NCI-H510A treated with DMSO at 0.1 percent for 48 hours (cell line): Measurements from ENCODE around the gene CAMTA1.
A peak's percentile ranks its signal among the peaks of the same experiment; 100 is the strongest.

Experiments
- DNase-seq: peaks from one replicate; lab custom pipeline; 2025; lab: John Stamatoyannopoulos, UW

The CAMTA1 gene

DNA sequence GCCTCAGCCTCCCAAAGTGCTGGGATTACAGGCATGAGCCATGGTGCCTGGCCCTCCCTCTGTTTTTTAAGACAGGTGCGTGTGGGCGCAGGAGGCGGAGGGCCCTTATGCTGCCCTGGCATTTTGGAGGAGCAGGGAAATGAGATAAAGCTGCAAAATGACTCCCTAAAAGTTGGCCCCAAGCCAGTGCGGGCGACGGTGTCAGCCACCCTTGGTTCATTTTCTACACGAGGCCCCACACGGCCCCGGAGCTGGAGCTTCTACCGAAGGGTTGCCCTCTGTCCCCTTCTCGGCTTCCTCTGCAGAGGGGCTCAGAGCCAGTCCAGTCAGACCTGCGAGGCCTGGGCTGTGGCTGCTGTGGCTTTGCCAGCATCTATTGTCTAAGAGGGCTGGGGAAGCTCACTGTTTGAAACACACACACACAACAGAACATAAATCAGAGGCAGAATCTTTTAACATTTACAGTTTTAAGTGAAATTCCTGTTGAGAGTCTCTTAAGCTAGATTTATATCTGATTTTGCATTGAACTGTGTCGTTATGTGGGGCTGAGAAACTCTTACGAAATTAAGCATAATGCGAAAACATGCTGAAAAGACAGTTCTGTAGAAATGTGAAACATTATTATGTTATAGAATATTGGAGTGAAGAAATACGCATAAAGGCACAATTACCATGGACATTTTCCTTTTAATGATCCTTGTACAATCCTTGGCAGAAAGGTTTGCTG lies 255.9 kb downstream of the CAMTA1 start:
- DNase-seq = no peak

DNA sequence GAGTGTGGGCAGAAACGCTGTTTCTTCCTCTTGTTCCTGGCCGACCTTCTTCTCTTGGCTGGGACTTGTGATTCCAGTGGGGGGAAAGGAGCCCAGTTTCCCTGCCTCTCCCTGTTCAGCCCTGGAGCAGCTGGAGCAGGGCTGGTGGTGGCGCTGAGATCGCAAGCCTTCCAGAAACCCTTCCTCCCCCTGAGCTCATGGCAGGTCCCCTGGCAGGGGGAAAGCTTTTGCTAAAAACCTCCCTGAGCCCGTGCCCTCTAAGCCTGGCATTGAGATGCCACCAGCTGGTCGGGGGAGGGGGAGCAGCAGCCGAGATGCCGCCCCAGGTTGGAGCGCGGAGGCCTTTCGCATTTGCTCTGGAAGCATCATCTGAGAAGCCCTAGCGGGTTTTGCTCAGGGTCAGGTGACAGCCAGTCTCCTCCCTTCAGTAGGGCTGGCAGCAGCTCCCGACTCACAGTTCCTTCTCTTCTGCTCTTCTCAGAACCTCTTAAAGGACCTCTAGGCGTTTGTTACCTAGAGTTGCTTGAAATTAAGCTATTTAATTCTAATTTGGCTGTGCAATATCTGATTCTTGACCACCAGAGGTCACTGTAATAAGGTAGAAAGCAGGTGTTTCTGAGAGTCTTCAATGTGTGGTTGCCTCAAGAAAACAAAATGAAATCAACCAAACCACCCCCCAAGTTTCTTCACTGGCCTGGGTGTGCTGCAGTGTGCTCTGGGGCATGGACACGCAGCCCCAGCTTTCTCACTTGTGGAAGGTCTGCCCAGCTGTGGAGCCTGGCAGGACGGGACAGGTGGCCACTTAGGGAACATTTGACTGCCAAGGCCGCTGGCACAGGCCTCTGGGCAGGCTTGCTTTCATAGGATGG lies 257.3 kb downstream of the CAMTA1 start:
- DNase-seq = peak; percentile 57

DNA sequence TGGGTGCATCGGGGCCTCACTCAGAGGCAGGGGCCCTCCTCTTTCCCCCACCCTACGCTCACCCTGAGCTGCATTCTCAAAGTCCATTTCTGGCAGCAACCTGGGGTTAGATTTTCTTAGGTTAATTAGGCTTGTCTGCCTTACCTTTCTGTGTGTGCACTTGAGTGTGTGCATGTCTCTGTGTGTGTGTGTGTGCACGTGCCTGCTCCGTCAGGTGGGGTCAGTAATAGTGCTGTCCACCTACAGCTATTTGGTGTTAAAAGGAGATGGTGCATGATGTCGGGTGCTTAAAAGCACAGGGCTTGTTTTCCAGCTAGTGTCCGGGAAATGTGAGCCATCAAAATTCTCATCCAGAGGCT lies 257.9 kb downstream of the CAMTA1 start:
- no peak for DNase-seq

DNA sequence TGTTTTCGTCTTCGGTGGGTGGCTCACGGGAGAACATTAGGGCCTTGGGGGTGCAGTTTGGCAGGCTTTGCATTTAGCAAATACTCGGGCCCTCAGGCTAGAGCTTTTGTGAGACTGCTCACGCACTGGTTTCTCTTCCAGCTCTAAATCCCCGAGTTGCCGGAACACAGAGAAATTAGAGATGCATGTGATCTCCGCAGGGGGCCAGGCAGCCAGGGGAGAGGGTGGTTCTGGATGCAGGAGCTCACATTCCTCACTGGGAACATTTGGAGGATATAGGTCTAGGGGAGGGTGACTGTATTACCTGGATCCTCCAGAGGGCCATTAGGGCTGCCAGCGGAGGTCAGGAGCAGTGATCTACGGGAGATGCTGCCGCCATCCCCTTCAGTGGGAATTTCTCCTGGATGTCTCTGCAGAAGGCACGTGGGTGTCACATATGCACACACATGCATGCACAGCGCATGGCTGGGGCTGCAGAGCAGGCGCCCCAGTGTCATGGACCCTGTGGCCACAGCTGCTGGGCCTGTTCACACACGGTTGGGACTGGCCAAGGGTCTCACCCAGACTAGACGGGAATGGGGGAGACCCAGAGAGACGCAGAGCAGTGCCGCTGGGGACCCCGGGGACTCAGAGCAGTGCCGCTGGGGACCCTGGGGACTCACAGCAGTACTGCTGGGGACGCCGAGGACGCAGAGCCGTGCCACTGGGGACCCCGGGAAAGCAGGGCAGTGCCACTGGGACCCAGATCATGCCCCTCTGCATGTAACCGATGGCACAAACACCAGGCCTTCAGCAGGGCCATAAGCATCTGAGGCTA lies 258.7 kb downstream of the CAMTA1 start:
- no peak for DNase-seq

DNA sequence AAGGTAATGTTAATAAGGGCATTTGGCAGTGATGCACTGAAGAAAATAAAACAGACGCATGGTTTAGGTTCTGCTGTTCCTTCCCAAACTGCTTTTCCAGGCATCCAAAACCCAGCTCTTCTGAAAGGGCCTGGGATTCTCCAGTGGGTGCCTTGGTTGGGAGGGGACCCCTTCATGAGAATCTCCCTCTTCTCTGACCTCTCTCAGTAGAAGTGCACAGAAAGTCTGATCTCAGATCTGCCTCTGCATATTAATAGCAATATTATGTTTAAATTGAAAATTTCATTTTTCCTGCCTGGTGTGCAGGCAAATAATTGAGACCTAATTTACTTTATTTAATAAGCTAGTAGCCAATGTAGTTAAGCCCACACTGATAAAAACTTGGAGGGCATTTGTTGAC lies 260.6 kb downstream of the CAMTA1 start:
- no peak for DNase-seq

DNA sequence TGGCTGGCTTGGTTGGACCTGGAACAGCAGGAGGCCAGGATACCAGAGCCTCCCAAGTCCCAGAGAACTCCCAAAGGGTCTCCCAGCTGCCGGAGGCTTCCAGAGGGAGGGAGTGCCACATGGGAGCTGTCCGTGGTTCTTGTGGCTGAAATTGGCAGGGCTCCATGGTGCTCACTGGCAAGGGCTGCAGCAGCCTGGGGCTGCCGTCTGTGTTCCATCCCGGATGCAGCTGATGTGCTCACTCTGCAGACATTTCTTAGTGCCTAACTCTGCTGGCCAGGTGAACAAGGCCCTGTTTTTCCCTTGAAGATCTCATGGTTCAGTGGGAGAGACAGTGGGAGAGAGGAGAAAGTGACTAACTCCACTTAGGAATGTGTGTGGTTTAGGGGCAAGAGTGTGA lies 261.1 kb downstream of the CAMTA1 start:
- DNase-seq = no peak

DNA sequence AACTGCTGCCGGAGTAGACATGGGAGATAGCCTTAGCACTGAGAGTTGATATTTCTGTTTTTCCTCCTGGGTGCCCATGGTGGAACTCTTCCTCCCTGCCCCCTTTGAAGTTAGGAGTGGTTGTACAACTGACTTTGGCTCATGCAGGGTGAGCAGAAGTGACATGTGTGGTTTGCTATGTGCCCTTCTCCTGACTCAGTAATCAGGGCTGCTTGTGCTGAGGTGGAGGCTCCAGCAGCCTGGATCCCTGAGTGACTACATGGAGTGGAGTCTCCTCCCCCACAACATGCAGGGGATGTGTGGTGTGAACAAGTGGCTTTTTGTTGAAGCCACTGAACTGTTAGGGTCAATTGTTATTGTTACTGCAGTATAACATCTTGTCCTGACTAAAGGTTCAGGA lies 261.6 kb downstream of the CAMTA1 start:
- DNase-seq = no peak

DNA sequence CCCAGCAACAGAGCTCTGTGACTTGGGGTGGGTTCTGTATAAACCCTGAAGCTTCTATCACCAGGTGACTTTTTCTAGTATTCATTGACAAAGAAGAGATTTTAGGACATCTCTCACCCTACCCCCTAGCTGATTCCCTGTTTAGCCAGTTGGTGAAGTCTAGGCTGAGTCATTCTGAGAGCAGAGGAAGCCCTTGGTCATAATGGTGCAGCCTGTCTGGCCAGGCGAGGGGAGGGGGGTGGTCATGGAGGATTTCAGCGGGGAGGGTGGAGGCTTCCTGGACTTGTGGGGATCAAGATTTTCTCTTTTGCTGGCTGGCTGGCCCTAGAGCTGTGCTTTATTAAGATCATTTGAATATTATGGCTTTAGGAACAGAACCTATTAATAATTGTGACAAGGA lies 262.6 kb downstream of the CAMTA1 start:
- no peak for DNase-seq

DNA sequence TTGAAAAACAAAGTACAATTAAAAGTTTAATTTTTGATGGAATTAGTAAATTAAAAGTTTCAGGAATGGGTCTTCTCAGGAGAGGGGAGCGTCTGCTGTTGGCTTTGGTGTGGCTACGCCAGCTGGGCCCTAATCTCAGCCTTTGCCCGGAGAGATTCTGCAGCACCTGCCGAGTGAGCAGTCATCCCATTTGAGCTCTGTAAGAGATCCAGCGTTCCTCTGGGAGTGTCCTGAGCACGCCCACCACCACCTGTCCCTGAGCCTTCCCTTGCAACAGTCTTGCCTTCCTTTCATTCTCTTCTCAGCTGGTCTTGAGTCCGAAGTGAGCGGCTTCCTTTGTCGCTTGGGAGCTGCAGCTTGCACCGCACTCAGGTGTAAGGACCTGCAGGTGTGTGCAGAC lies 263.1 kb downstream of the CAMTA1 start:
- DNase-seq = no peak

DNA sequence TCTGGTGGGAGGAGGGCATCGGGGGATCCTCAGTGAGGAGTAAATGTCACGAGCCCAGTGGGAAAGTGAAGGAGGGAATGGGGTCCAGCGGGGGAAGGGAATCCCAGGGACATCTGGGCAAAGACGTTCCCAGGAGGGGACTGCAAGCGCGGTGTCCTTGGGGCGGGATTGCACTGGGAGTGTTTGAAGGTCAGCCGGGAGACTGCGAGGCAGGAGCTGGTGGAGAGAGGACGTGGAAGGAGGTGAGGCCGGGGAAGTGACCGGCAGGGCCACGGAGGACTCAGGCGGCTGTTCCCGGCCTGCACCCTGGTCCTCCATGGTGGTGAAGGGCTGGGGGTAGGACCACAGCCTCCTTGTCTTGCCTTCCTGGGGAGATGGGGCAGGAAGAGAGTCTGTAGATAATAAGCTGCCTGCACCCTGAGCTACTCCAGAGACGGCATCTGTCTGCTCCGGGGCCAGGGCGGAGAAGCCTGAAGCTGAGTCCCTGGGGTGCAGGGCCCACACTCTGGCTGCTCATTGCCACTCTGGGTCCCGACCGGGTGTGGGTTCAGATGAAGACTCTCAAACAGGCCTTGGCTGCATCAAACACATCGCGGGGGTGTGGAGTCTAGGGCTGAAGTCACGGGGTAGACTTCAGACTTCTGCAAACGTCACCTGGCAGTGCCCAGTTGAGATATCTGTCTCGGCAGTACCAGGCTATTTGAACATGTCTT lies 264.8 kb downstream of the CAMTA1 start:
- no peak for DNase-seq

DNA sequence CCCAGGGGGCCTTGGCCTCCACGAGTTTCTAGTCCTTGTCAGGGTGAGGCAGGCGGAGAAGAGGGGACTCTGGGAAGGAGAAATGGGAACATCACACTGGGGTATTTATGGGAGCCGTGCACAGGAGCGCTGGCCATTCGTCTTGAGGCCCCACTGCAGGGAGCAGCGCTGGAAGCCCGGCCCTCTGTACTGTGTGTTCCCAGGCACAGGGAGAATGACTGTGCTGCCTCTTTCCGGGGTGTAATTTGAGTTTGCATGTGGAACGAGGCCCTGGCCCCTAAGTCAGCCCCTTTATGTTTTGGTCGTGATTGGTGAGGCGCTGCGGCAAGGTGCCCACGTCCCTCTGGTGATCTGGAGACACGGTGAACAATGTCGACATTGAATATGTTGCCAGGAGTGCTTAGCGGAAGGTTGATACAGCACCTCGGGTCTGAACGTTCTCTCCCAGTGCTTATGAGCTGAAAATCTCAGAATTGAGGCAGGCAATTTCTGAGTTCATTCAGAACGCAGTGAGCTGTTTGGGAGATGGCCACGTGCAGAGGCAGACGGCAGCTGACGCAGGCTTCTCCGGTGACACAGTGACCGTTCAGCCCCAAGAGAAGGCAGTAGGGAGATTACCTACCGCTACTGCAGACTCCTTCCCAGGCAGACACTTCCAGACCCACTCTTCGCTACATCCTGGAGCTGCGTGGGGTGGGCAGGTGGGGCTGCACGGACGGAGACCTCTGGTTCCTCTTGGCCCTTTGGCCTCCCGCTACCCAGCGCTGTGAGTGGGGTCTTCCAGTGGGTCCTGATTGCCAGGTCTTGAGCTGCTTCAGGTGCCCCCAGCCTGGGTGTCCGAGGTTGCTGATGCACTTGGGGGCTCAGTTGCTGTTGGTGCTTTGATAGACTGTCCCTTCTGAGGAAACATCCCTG lies 265.8 kb downstream of the CAMTA1 start:
- no peak for DNase-seq

DNA sequence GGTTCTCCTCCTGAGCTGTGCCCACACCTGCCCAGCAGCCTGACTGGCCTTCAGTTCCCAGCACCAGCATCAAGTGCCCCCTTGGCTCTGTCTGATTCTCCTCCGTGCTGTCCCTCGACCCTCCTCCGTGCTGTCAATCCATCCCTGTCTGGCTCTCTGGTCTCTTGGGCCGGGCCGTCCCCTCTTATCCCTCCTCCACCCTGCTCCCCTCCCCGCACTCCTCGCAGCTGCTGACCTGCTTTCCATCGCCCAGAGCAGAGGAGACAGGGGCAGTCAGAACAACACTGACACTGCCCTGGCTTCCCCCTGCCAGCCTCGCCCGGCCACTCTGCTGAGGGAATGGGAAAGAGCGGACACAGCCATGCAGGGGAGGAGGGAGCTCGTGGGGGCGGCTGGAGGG lies 267.4 kb downstream of the CAMTA1 start:
- DNase-seq = no peak

DNA sequence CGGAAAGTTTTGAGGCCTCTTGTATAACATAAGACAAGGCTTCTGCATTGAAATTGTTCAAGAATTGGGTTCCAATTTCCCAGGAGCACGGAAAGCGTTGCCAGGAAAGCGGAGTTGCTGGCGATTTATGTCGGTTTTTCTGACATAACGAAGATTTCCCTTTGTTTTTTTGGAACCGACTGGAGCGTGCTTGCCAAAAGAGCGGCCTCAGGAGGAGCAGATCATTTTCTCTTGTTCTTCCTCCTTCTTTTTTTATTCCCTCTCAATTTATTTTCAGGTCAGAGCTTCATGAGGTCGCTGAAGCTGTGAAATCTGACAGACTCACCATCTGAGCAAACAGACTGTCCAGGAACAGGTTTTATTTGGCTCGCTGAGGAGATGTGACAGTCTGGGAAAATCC lies 275.5 kb downstream of the CAMTA1 start:
- DNase-seq = no peak

DNA sequence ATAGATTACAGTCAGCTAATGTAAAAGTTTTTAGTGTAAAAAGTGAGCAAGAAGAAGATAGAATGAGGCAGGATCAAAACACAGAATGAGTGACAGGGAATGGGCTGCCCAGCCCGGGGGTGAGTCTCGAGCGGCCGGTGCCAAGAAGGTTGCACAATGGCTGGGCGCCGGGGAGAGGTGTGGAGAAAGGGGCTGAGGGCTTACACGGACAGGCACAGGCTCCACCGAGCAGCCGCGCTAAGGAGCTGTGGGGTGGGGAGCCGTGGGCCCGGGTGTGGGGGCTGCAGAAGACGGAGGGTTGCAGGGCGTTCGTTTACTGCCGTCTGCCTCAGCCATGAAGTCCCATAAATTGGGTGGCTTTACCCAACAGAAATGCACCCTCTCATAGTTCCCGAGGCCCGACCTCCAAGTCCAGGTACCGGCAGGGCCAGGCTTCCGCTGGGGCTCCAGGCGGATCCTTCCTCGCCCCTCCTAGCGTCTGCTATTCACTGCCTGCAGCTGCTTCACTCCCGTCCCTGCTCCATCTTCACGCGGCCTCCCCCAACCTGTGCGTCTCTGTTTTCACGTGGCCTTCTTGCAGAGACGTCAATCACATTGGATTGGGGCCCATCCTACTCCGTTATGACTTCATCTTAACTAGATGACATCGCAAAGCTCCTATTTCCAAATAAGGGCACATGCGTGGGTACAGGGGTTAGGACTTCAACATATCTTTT lies 277.2 kb downstream of the CAMTA1 start:
- no peak for DNase-seq

DNA sequence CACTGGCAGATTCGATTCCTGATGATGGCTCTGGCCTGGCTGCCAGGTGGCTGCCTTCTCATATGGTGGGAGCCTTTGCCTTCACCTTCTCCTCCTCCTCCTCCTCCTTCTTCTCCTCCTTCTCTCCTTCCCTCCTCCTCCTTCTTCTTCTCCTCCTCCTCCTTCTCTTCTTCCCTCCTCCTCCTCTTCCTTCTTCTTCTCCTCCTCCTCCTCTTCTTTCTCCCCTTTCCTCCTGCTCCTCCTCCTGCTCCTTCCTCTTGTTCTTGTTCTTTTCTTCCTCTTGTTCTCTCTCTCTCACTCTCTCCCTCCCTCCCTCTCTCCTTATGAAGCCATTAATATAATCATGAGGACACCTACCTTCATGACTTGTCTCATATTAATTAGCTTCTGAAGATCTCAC lies 278.7 kb downstream of the CAMTA1 start:
- no peak for DNase-seq

DNA sequence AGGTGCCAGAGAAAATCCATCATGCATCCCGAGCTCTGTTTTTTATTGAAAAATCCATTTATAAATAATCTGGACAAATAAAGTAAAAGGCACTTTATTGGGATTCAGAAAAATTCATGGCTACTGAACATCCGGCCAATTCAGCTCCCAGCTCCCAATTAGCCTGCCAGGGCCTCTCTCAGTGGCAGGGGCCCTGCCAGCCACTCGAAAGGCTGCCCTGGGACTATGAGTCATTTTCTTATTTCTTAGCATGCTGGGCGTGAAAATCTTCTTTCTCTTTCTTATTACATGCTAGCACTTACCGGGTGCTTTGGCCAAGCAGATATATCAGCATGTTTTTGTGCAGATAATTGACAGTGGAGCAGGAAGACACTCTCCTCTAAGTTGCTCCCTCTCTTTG lies 283.3 kb downstream of the CAMTA1 start:
- DNase-seq = no peak

DNA sequence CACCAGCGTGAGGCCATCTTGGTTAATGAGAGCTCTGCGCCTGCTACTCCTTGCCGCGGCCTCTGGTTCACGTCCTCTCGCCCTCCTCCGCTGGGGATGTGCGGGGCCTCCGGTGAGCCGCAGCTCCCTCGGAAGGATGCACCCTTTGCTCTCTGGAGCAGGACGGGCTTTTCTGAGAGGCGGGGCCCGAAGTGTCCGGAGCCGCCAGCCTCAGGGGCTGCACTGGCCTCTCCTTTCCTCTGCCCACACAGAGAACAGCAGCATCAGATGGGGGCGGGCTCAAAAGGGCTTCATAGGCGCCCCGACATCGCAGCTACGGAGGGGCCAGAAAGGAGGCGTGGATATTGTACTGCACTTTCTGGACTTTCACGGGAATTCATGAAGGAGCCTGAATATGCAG lies 284.7 kb downstream of the CAMTA1 start:
- DNase-seq = peak; percentile 66

DNA sequence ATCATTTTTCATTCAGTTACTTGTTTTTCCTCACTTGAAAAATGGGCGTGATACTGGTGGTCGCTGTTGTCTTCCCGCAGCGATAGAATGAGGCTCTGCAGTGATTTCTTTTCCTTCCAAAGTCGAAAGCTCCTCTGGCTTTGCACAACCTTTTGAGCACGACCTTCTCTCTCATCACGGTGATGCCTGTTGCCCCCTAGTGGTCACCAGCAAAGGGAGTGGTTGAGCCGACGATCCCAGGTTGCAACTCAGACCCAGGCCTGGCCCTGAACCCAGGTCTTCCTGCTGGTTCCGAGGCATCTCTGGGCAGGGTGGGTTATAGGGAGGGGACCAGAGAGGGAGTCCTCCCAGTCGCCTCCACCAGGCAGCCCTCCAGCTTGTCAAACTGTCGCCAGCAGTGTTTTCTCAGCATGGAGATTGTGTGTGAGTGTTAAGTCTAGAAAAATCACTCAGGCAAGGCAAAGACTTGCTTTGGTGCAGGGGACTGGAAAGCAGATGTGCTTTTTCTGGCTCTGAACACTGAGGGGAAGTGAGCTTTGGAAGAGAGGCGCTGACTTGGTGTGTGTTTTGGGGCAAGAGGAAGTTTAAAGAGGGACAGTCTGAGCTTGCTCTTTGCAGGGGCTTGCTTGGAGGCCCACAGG lies 285.3 kb downstream of the CAMTA1 start:
- peak; percentile 91 for DNase-seq

DNA sequence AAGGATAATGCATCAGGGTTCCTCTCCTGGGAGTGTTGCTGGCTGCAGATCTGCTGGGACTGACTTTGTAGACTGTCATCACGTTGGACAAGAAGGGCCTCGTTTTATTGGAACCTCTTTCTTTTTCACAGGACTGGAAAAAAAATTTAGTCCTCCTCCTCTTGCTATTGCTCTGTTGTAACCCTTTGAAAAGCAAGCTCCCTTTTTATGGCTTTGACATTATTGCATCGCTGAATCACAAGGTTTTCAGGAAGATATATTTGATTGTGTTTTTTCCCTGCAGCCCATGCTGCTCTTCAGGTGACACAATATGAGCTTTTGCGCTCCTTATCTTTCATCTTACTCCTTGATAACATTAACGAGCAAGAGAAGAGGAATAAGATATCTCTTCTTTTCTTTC lies 290.9 kb downstream of the CAMTA1 start:
- no peak for DNase-seq

DNA sequence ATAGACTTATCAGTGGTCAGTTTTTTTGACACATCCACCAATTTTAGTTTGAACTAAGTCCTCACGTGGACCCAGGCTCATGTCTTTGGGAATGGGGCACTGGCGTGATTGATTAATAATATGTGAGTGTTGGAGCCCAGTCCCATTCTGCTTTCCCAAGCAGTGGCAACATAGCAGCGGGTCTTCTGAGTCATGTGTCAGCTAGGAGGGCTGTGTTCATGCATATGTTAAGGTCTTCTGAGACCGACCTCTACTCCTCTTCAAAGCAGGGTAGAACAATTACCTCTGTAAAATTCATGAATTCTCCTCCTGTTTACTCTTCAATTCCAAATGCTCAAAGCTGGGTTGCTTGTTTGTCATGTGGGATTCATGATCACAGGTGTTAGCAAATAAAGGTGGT lies 291.3 kb downstream of the CAMTA1 start:
- DNase-seq = no peak
